NCI-H146 treated with DMSO at 0.1 percent for 48 hours (cell line): Measurements from ENCODE around the gene USP3.
A peak's percentile ranks its signal among the peaks of the same experiment; 100 is the strongest.

ENCODE experiments used
- DNase-seq: peaks from one replicate; lab custom pipeline; 2025; ENCODE audit not compliant: unreplicated experiment; lab: John Stamatoyannopoulos, UW

USP3 gene, protein sequence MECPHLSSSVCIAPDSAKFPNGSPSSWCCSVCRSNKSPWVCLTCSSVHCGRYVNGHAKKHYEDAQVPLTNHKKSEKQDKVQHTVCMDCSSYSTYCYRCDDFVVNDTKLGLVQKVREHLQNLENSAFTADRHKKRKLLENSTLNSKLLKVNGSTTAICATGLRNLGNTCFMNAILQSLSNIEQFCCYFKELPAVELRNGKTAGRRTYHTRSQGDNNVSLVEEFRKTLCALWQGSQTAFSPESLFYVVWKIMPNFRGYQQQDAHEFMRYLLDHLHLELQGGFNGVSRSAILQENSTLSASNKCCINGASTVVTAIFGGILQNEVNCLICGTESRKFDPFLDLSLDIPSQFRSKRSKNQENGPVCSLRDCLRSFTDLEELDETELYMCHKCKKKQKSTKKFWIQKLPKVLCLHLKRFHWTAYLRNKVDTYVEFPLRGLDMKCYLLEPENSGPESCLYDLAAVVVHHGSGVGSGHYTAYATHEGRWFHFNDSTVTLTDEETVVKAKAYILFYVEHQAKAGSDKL

DNA sequence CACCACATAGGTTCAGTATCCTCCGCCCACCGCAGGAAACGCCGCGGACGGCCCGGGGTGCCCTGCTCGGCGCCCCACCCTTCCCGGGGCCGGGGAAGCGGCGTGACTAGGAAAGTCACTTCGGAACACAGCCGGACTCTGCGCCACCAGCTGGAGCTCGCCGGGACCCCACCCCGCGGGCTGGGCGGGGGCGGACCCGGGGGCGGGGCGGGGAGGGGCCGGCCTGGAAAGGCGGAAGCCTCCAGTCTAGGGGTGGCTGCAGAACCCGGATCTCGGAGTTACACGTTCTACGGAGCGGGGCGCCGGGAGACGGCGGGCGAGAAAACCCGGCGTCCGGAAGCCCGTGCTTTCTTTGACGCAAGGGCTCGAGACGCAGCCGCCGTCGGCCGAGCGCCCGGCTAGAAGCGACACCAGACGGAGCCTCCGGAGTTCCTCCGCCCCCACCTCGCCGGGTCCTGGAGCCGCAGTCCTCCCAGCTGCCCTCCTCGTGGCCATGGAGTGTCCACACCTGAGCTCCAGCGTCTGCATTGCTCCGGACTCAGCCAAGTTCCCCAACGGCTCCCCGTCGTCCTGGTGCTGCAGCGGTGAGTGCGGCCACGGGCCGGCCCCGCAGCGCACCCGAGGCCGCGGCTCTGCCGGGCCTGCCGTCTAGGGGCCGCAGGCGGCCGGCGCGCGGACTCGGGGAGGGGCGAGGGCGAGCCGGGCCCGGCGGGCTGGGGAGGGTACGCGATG is at the start of gene USP3:
Gene USP3 (plus strand): TSS at position 347 of the 732 bp plus-strand sequence. CDS start 147 bp downstream, at position 494.
- DNase-seq, result peak; percentile 66

DNA sequence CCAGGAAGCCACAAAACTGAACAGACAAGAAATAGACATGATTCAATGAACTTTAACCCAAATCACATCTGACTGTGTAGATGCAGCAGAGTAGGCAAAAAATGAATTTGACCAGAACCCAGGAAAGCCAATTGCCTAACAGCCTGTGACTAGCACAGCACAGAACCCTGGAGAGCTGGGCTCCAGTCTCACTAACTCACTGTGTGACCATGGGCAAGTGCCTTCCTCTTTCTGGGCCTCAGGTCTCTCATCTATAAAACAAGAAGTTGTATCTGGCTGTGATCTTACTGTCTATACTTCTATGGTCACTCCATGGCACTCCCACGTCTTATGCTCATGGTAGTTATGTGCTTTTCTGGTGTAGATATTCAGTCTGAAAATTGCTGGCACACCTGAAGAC is 48.1 kb upstream of the USP3 start:
- DNase-seq, result no peak

- DNase-seq, result no peak
Measured at GRCh38 chr15:63457379-63457778, 47.0 kb upstream of the USP3 start.

GRCh38 chr15:63458026-63458425 is 46.4 kb upstream of the USP3 start:
- no peak for DNase-seq

DNA sequence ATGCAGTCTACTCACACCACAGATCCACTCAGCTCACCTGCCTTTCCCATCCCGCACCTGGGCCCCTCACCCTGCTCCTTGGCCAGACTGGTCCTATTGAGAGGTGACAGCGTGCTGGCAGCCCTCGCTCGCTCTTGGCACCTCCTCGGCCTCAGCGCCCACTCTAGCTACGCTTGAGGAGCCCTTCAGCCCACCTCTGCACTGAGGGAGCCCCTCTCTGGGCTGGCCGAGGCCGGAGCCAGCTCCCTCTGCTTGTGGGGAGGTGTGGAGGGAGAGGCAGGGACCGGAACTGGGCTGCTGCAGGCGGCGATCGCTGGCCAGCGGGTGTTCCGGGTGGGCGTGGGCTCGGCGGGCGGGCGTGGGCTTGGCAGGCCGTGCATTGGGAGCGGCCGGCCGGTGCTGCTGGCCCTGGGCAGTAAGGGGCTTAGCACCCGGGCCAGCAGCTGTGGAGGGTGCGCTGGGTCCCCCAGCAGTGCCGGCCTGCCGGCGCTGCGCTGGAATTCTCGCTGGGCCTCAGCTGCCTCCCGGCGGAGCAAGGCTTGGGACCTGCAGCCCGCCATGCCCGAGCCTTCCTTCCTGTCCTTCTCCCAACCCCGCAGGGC is 45.5 kb upstream of the USP3 start:
- no peak for DNase-seq

GRCh38 chr15:63460210-63461155 is 43.9 kb upstream of the USP3 start:
- DNase-seq, result no peak

- no peak for DNase-seq
Measured at GRCh38 chr15:63461230-63461985, 43.0 kb upstream of the USP3 start.

DNA sequence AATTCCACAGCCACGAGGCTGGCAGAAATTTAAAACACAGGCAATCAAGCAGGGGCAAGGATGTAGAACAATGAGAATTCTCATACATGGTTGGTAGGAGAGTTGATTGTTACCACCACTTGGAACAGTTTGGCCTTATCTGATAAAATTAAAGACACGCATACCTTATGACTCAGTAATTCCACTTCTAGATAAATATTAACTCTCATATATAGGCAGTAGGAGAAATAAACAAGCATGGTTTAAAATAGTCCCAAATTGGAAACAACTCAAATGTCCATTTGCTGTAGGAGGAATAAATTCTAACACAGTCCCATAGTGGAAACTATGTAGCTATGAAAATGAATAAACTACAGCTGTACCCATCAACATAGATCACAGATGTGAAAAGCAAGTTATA is 42.3 kb upstream of the USP3 start:
- DNase-seq, result no peak

DNA sequence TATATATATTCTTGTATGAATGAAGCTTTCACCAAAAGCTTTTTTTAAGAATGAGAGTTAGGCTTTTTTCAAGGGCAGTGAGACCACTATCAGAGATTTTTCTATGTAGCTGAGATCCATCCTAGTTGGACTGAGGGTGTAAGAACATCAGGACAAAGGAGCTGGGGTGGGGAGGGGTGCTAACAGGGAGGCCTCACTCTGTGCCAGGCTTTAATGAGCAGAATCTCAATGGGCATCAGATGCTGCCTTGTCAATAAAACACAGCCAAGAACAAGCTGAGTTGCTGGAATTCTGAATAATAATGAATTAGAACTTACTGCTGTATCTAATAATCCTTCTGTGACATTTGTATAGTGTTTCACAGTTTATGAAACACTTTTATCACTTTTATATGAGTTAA is 41.4 kb upstream of the USP3 start:
- DNase-seq, result no peak

DNA sequence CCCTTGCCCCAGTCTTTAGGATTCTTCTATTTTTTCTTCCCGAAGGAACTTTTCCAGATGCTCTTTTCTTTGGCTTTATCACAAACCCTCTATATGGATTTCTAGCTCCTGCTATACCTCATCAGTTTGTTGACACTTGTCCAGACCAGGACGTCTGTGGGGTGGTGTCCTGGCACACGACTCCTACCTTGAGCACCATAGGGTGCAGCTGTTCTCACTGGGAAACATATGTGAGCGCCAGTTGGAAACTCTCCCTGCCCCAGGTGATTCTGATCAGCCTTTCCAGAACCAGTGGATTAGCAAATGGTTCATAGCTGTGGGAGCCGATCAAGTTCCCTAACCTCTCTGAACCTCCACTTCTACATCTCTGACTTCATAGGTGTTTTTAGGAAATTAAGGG is 40.6 kb upstream of the USP3 start:
- no peak for DNase-seq

GRCh38 chr15:63465104-63465503 is 39.3 kb upstream of the USP3 start:
- no peak for DNase-seq

GRCh38 chr15:63466378-63467192 is 37.8 kb upstream of the USP3 start:
- peak; percentile 90 for DNase-seq

DNA sequence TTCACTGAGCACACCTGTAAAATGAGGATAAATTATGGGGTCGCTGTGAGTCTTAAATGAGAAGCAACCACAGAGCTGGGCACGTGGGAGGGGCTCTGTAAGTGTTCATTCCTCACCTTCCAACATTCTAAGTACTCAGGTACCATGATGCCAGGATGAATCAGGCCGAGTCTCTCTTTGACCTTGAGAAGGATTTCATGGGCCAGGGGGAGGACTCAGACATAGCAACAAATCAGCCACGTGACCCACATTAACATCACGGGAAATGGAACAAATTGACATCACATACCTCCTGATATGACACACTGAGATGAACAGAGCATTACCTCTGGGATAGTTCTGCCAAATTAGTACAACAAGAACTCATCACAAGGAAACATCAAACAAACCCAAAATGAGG is 35.2 kb upstream of the USP3 start:
- DNase-seq, result no peak

GRCh38 chr15:63469984-63470383 is 34.4 kb upstream of the USP3 start:
- DNase-seq, result no peak

- no peak for DNase-seq
Measured at GRCh38 chr15:63473007-63473748, 31.2 kb upstream of the USP3 start.

- no peak for DNase-seq
Measured at GRCh38 chr15:63473749-63473998, 30.7 kb upstream of the USP3 start.

DNA sequence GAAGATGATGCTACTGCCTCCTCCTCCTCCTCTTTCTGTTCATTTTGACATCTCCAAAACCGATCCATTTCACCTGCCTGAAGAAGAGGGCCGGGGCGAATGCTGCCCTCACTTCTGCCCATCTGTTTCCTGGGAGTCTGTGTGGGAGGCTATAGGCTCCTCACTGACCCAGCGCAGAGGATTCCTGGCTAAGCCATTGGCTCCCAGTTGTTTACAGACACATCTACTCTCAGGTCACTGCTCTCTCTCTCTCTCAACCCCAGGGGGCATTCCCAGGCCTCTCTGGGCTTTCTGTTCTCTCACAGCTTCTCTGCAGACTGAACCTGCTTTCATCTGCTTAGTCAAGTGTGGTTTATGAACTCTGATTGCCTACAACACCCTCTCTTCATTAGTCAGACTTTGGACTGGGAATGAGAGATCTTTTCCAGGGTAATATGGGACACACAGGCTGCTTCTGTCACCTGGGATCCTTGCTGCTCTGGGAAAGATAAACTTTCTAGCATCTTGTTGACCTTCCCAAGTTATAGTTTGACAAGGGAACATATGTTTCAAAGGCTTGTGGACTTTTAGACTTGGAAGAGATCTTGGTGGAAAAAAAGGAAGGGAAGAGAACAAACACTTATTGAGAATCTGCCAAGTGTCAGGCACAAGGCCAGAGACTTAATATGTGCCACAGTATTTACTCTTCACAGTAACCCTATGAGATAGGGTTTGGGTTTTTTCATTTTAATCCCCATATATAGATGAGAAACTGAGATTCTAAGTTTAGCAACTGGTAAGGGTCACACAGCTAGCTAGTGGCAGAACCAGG is 30.2 kb upstream of the USP3 start:
- DNase-seq, result peak; percentile 62

- DNase-seq, result peak; percentile 5
Measured at GRCh38 chr15:63474810-63475316, 29.5 kb upstream of the USP3 start.
